Kidney (tissue), 14 donors: Measurements from ENCODE around the gene TTBK2. TPM values are rescaled to one million over a fixed set of nuclear protein-coding genes. Genes with fewer than 3 reads are reported as not detected.

Source experiments
- DNase-seq, 5 donors: peaks; one replicate each; pipeline ENCODE4 v3.0.0-alpha.2; 2013 to 2020
- FAIRE-seq: peaks from 2 replicates; lab custom pipeline; 2012; peaks lifted over from hg19 to GRCh38; lab: Jason Lieb, UNC
- H3K27ac ChIP-seq, 2 donors: one replicate each; pipeline ENCODE4 v1.7.0; 2013; ENCODE audit warnings: low read depth in 2 of 2, low read length in 2 of 2, inconsistent platforms in 1 of 2
- H3K27me3 ChIP-seq: one replicate; pipeline ENCODE4 v1.7.1; 2013; ENCODE audit warnings: low read length, inconsistent platforms; ENCODE audit not compliant: control insufficient read depth, insufficient read depth
- H3K36me3 ChIP-seq, 3 donors: one replicate each; pipeline versions ENCODE4 v1.7.0 to v1.7.1; 2013; ENCODE audit warnings: low read length in 3 of 3, control low read depth in 1 of 3, inconsistent platforms in 1 of 3; ENCODE audit not compliant: insufficient read depth in 3 of 3, control insufficient read depth in 2 of 3
- H3K4me1 ChIP-seq, 3 donors: one replicate each; pipeline versions ENCODE4 v1.7.0 to v1.7.1; 2013; ENCODE audit warnings: low read length in 3 of 3, inconsistent platforms in 1 of 3, low read depth in 1 of 3; ENCODE audit not compliant: control insufficient read depth in 2 of 3, insufficient read depth in 2 of 3
- H3K4me3 ChIP-seq, 3 donors: one replicate each; pipeline versions ENCODE4 v1.7.0 to v1.8.1; 2013; ENCODE audit warnings: low read length in 3 of 3, control low read depth in 1 of 3, inconsistent platforms in 1 of 3
- H3K9ac ChIP-seq, 3 donors: one replicate each; pipeline versions ENCODE4 v1.7.0 to v1.7.1; 2013; ENCODE audit warnings: low read length in 3 of 3, control low read depth in 1 of 3, inconsistent platforms in 1 of 3
- H3K9me3 ChIP-seq, 3 donors: one replicate each; pipeline versions ENCODE4 v1.7.0 to v1.7.1; 2013; ENCODE audit warnings: low read length in 3 of 3, control low read depth in 1 of 3, inconsistent platforms in 1 of 3; ENCODE audit not compliant: control insufficient read depth in 2 of 3, insufficient read depth in 1 of 3
- intact Hi-C: fragments of 100-400 bp; cut with DNase I; formaldehyde crosslinking; loops from one replicate; pipeline ENCODE4 v1.11.1; 2022
- polyA plus RNA-seq: library from polyadenylated mRNA; stranded (reverse); fragments of 350-450 nt; fragmentation: Illumina TruSeq; extraction: RNeasy Lipid Tissue Mini Kit (QIAGEN cat#74804); gene quantifications from one replicate; pipeline ENCODE4 v1.2.3, GENCODE V29; 2014; ENCODE audit warnings: low read depth, low replicate concordance; ENCODE audit not compliant: insufficient read depth
- total RNA-seq: library from RNA; stranded (reverse); fragmentation: NEBNext Ultra II Directional; extraction: Animal tissue kit (Norgen Biotek cat#: 25700); gene quantifications from one replicate; pipeline ENCODE4 v1.2.1, GENCODE V29; 2021
- TF ChIP-seq, protein P1 (sequence below): IDR thresholded peaks from 3 replicates; pipeline ENCODE4 v1.5.1; 2012; ENCODE audit warnings: mild to moderate bottlenecking, moderate library complexity, borderline replicate concordance; ENCODE audit not compliant: insufficient read depth; ENCODE audit errors: extremely low read depth
- donor health status: control.
- donor health status: control.
- donor health status: control.
- donor health status: control.
- donor health status: control.
- donor health status: DM: yes; HTN: yes; CAD: no.
- donor health status: Normal renal cell carcinoma (clear cell type).

Gene TTBK2
- total and polyA plus RNA-seq, 2 donors from 2014 or later, result 1.9 to 19.1 TPM

DNA sequence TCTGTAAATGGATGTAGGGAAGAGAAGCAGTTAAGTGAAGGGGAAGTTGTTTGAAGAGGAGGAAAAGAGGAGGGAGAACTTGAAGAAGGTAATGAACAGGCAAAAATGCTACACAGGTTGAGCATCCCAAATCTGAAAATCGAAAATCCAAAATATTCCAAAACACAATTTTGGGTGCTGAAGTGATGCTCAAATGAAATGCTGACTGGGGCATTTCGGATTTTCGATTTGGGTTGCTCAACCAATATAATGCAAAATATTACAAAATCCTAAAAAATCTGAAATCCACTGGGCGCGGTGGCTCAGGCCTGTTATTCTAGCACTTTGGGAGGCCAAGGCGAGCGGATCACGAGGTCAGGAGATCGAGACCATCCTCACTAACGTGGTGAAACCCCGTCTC lies 121.8 kb downstream of the TTBK2 start:
- H3K9me3 ChIP-seq, result no peaks in the 10 kb centered on the region
- no peak overlapping the region for H3K9ac ChIP-seq
- H3K36me3 ChIP-seq, result peaks cover 0 to 7% (median 0%) of the 10 kb centered on the region in 3 donors
- no peak for DNase-seq
- H3K4me1 ChIP-seq, result no peaks in the 10 kb centered on the region
- intact Hi-C loops, result no loop called here
- TF ChIP-seq, protein P1, sequence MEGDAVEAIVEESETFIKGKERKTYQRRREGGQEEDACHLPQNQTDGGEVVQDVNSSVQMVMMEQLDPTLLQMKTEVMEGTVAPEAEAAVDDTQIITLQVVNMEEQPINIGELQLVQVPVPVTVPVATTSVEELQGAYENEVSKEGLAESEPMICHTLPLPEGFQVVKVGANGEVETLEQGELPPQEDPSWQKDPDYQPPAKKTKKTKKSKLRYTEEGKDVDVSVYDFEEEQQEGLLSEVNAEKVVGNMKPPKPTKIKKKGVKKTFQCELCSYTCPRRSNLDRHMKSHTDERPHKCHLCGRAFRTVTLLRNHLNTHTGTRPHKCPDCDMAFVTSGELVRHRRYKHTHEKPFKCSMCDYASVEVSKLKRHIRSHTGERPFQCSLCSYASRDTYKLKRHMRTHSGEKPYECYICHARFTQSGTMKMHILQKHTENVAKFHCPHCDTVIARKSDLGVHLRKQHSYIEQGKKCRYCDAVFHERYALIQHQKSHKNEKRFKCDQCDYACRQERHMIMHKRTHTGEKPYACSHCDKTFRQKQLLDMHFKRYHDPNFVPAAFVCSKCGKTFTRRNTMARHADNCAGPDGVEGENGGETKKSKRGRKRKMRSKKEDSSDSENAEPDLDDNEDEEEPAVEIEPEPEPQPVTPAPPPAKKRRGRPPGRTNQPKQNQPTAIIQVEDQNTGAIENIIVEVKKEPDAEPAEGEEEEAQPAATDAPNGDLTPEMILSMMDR, result no peak
- no peak overlapping the region for H3K4me3 ChIP-seq
- H3K27ac ChIP-seq, result no peak overlapping the region
- no peak for FAIRE-seq
- H3K27me3 ChIP-seq, result no peaks in the 10 kb centered on the region

DNA sequence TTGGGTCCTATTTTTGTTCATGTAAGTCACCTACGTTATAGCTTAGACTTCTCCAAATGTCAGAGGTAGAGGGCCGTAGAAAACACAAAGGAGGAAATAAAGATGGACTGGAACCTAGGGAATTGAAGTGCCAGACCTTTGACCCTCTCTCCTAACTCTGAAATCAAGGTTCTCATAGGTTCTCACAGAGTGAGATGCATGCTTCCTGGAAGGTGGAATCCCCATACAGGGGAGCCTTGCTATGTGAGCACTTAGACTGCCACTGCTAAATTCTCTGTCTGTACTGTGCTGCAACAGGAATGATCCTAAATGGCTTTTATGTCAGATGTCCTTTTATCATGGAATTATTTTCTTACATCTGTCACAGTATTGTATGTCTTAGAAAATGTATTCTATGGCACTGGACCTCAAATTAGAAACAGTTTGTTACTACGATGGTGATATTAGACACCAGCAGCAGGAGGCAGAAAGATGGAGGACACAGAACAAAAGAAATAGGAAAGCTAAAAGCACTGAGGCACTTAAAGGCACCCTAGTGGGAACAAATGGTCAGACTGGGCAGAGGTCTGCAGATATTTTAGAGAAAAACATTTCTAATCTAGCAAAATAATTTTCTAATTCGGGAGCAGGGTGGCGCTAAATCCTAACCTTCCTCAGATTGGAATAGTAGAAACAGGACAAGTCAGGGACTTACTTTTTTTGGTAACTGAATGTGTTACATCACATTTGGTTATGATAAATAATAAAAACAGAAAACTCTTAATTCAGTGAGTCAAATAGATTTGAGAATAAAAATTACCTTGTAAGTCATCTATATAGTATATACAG lies 123.4 kb downstream of the TTBK2 start:
- no peak for FAIRE-seq
- H3K9me3 ChIP-seq, result no peaks in the 10 kb centered on the region
- intact Hi-C loops, result no loop called here
- no peaks in the 10 kb centered on the region for H3K27me3 ChIP-seq
- no peak overlapping the region for H3K4me3 ChIP-seq
- no peak overlapping the region for H3K9ac ChIP-seq
- peaks cover 0 to 7% (median 0%) of the 10 kb centered on the region in 3 donors for H3K36me3 ChIP-seq
- TF ChIP-seq, protein P1, result no peak
- no peaks in the 10 kb centered on the region for H3K4me1 ChIP-seq
- DNase-seq, result no peak
- no peak overlapping the region for H3K27ac ChIP-seq

DNA sequence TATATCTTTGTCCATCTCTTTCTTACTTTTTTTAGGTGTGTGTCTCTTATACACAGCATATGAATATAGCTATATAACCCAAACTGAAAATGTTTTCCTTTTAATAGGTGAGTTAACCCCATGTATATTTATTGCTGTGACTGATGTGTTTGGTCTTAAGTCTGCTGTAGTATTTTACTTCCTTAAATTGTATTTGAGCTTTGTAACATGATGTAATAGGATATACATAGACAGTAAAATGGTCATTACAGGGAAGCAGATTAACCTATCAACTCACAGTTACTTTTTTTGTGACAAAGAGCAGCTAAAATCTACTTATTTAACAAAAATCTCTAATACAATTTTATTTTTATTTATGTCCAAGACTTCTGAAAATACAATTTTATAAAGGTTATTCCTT lies 131.9 kb downstream of the TTBK2 start:
- no peak for DNase-seq
- H3K27me3 ChIP-seq, result no peaks in the 10 kb centered on the region
- H3K4me1 ChIP-seq, result no peaks in the 10 kb centered on the region
- TF ChIP-seq, protein P1, result no peak
- no peaks in the 10 kb centered on the region for H3K36me3 ChIP-seq
- FAIRE-seq, result peak; percentile 27
- H3K9me3 ChIP-seq, result no peaks in the 10 kb centered on the region
- no peak overlapping the region for H3K4me3 ChIP-seq
- H3K27ac ChIP-seq, result no peak overlapping the region
- no peak overlapping the region for H3K9ac ChIP-seq
- intact Hi-C loops, result no loop called here
